GM12865 (cell line): Measurements from ENCODE around the gene SIL1.

Source experiments
- DNase-seq: peaks from one replicate; pipeline ENCODE4 v3.0.0; 2010; ENCODE audit warnings: low read depth
- H3K4me3 ChIP-seq: 2 replicates; pipeline ENCODE4 v1.5.1; 2011; ENCODE audit warnings: mild to moderate bottlenecking, low read depth, low read length, control low read depth
- TF ChIP-seq, protein P1 (sequence below): IDR thresholded peaks from 2 replicates; pipeline ENCODE4 v1.5.1; 2011; ENCODE audit warnings: low read length, control low read depth, low read depth, inconsistent platforms; ENCODE audit not compliant: insufficient read depth; ENCODE audit errors: missing control alignments

Gene SIL1

DNA sequence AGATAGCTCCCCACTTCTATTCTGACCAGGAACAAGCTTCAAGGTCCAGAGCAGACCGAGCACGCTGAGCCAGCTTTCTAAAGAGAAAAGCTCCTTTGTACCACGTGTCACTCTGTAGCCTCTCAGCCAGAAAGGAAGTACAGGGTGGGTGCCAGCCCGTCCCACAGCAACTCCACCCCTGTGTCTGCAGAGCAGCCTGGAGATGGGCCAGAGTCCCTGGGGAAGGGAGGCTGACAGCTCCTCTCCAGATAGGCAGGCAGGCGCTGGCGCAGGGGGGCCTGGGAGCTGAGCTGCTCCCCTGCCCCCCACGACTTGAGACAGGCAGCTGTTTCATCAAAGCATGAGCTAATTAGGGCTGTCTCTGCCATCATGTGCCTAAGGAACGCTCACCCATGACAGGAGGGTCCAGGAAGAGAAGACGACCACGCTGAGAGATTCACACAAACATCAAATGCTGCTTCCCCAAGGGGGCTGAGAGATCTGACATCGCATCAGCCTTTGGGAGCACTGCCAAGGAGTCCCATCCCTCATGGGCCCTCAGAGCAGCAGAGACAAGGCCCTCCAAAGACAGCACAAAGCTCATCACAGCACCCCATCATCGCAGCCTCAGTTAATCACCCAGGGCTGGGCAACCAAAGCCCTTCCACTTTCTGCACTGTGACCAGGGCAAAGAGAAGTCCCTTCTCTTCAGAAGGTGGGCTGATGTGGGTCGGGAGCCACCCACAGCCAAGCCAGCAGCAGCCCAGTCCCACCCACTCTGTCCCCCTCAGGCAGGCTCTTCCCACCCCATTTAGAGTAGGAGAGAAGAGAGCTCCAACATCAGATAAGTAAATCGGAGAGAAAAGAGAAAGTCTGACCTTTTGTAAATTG, 244.5 kb downstream of the SIL1 start:
- H3K4me3 ChIP-seq = no peak overlapping the region
- no peak for DNase-seq
- TF ChIP-seq, protein P1, sequence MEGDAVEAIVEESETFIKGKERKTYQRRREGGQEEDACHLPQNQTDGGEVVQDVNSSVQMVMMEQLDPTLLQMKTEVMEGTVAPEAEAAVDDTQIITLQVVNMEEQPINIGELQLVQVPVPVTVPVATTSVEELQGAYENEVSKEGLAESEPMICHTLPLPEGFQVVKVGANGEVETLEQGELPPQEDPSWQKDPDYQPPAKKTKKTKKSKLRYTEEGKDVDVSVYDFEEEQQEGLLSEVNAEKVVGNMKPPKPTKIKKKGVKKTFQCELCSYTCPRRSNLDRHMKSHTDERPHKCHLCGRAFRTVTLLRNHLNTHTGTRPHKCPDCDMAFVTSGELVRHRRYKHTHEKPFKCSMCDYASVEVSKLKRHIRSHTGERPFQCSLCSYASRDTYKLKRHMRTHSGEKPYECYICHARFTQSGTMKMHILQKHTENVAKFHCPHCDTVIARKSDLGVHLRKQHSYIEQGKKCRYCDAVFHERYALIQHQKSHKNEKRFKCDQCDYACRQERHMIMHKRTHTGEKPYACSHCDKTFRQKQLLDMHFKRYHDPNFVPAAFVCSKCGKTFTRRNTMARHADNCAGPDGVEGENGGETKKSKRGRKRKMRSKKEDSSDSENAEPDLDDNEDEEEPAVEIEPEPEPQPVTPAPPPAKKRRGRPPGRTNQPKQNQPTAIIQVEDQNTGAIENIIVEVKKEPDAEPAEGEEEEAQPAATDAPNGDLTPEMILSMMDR = no peak

DNA sequence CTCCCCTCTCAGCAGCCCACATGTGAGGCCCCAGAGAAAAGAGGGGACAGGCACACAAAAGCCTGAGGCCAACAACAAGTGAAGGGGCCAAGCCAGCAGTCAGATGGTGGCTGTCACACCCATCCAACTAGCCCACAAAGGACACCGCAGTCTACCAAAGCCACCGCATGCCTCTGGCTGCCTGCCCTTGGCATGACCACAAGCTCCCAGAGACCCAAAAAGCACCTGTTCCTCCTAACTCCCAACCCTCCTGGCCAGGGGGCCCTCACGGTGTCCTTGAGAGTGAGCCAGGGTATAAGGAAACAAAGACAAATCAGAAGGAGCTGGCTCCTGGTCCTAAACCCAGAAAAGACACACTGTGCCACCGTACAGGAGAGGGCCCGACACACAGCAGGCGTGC, 245.2 kb downstream of the SIL1 start:
- TF ChIP-seq, protein P1 = no peak
- DNase-seq = no peak
- H3K4me3 ChIP-seq = no peak overlapping the region

DNA sequence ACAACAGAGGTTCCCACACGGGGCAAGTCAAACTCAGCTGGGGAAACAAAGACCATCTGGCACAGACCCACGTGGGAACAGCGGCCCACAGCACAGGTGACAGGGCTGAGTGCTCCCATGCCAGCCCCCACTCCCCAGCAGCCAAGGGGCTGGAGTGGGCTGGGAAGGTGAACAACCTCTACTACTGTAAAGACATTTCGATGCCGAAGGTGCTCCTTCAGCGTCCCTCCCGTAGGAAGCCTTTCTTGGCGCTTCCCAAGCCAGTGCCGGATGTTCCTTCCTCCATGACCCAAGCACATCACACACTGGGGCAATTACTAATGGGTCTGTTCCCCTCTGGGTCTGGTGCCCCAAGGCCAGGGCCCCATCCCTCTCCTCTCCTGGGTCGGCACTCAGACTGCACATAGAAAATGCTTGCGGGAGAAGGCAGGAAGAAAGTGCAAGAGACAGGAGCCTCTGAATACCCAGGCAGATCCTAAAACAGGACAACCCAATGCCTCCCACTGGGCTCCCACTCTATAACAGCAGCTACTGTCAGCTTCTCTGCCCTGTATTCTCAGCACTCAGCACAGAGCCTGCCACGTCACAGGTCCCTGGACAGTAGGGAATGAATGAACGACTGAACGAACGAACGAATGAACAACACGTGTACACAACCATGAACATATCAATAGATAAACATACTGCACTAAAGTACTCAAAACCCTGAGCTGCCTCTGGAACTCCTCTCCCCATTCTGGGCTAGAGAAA, 246.0 kb downstream of the SIL1 start:
- TF ChIP-seq, protein P1 = no peak
- DNase-seq = no peak
- H3K4me3 ChIP-seq = no peak overlapping the region

DNA sequence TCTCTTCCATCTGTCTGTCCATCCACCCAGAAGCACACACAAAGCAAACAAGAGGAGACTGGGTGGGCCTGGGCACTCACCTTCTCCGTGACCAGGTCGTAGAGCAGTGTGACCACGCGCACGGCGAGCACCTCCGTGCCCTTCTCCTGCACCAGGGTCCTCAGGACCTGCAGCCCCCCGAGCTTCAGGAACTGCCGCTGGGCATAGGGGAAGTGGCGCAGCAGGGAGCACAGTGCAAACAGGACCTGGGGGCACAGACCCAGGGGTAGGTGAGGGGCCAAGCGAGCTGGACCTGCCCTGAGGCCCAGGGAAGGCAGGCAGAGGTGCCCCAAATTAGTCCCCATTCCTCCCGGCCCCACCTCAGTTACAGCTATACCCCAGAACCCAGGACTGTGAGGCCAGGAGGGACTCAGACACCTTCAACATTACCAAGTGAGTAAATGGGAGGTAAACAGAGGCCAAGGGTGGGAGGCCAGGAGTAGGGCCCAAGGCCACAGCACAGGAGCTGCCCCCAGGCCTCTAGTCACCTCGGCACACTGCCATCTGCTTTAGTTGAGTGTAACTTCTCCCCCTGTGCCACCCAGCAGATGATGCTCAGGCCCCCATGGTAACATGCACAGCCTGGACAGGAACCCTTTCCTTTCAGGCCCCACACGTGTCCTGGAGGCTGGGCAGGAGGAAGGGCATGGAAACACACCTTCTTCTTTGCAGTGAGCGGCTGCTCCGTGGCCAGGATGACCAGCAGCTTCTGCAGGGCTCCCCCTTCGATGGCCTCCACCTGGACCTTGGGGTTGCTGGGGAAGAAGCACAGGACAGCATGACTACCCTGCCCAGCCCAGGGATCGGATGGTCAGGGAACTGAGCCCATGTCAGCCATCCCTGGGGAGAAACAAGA, 246.8 kb downstream of the SIL1 start:
- TF ChIP-seq, protein P1 = no peak
- no peak overlapping the region for H3K4me3 ChIP-seq

DNA sequence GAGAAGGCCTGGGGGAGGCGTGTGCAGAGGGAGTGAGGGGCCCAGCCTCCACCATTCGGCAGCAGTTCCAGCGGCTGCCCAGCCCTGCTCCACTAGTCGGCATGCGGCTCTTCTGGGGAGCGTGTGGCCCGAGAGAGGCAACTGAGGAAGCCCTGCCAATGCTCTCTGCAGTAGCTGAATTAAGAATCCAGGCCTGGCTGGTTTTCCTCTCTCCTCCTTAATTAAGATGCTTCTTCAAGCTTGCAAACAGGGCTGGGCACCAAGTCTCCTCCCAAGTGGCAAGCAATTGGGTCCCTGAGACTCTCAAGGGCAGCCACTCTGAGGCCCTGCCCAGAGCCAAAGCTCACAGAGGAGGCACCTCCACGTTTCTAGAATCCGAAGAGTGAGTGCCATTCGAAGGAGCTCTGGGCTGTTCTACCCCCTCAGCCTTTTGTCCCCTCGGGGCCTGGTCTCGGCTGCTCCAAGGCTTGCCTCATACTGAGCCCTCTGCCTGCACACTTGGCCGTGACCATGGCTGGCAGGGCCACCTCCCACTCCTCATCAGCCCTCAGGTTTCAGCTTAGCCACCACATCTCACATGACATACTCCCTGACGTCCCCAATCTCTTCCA, 247.6 kb downstream of the SIL1 start:
- DNase-seq = no peak
- TF ChIP-seq, protein P1 = no peak
- H3K4me3 ChIP-seq = no peak overlapping the region

More for the DNA sequence above, 246.8 kb downstream of the SIL1 start:
- no peak for DNase-seq

DNA sequence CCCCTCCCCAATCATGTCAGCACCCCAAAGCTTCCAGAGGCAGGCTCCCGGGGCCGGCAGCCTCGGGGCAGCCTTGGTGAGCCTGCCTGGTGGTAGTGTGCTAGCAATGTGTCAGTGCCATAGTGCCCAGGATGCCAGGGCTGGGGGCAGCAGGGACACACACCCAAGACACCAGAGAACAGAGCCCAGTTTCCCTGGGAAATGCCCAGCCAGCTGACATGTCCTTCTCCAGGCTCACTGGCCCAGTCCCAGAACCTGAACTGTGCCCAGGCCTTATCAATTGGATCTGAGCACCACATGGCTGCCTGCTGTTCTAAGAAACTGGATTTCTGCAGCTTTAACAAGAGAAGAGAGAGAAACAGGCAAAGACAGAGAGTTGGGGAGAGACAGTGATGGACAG, 248.2 kb downstream of the SIL1 start:
- TF ChIP-seq, protein P1 = no peak
- H3K4me3 ChIP-seq = no peak overlapping the region
- no peak for DNase-seq
